Keratinocyte (primary cell): ENCODE results near the gene PAIP2B. TPM values are rescaled to one million over a fixed set of nuclear protein-coding genes. Genes with fewer than 3 reads are reported as not detected.

Experiments
- DNase-seq: peaks from one replicate; pipeline ENCODE4 v3.0.0-alpha.2; 2011; ENCODE audit warnings: low read depth, missing footprints, low spot score
- FAIRE-seq: peaks from 2 replicates; lab custom pipeline; 2011; peaks lifted over from hg19 to GRCh38; lab: Jason Lieb, UNC
- H2AFZ ChIP-seq: 2 replicates; pipeline ENCODE4 v1.6.0; 2012; ENCODE audit warnings: low read length, control low read depth, inconsistent platforms; ENCODE audit not compliant: control insufficient read depth
- H3K27ac ChIP-seq: 2 replicates; pipeline ENCODE4 v1.5.1; 2011; ENCODE audit warnings: low read length; ENCODE audit not compliant: control insufficient read depth, insufficient read depth
- H3K27me3 ChIP-seq: 3 replicates; pipeline ENCODE4 v1.6.0; 2011; ENCODE audit warnings: low read length; ENCODE audit not compliant: control insufficient read depth, insufficient read depth; ENCODE audit errors: extremely low read depth
- H3K36me3 ChIP-seq, 2 experiments: 2 replicates in 1 of 2; 3 replicates in 1 of 2; pipeline ENCODE4 v1.5.1; 2011; ENCODE audit warnings: low read length in 2 of 2, mild to moderate bottlenecking in 1 of 2; ENCODE audit not compliant: control insufficient read depth in 2 of 2, insufficient read depth in 2 of 2; ENCODE audit errors: extremely low read depth in 1 of 2
- H3K4me1 ChIP-seq: 3 replicates; pipeline ENCODE4 v1.5.1; 2011; ENCODE audit warnings: low read length; ENCODE audit not compliant: control insufficient read depth, insufficient read depth; ENCODE audit errors: extremely low read depth
- H3K4me2 ChIP-seq: 3 replicates; pipeline ENCODE4 v1.6.0; 2011; ENCODE audit warnings: low read depth, low read length; ENCODE audit not compliant: control insufficient read depth, insufficient read depth; ENCODE audit errors: extremely low read depth
- H3K4me3 ChIP-seq, 3 experiments: fragments of 200-600 bp in 1 of 3; sonication (generic) in 1 of 3; 2 replicates in 2 of 3; 3 replicates in 1 of 3; pipeline ENCODE4 v1.5.1; 2011 to 2016; ENCODE audit warnings: low read length in 3 of 3, mild to moderate bottlenecking in 3 of 3, control low read depth in 2 of 3, inconsistent platforms in 1 of 3, low read depth in 1 of 3, mixed read lengths in 1 of 3, mixed run types in 1 of 3, moderate library complexity in 1 of 3; ENCODE audit not compliant: control insufficient read depth in 2 of 3, insufficient read depth in 2 of 3; ENCODE audit errors: extremely low read depth in 1 of 3
- H3K79me2 ChIP-seq: 2 replicates; pipeline ENCODE4 v1.6.0; 2012; ENCODE audit warnings: low read length; ENCODE audit not compliant: control insufficient read depth, insufficient read depth
- H3K9ac ChIP-seq: 3 replicates; pipeline ENCODE4 v1.6.0; 2011; ENCODE audit warnings: low read length; ENCODE audit not compliant: control insufficient read depth, insufficient read depth; ENCODE audit errors: extremely low read depth
- H3K9me1 ChIP-seq: 3 replicates; pipeline ENCODE4 v1.6.0; 2011; ENCODE audit warnings: low read length; ENCODE audit not compliant: control insufficient read depth, insufficient read depth; ENCODE audit errors: extremely low read depth
- H3K9me3 ChIP-seq: 2 replicates; pipeline ENCODE4 v1.5.1; 2012; ENCODE audit warnings: low read depth, low read length; ENCODE audit not compliant: control insufficient read depth
- H4K20me1 ChIP-seq: 3 replicates; pipeline ENCODE4 v1.6.0; 2011; ENCODE audit warnings: low read length; ENCODE audit not compliant: control insufficient read depth, insufficient read depth; ENCODE audit errors: extremely low read depth
- CTCF ChIP-seq, 3 experiments: IDR thresholded peaks in 1 of 3; conservative IDR thresholded peaks in 1 of 3; optimal IDR thresholded peaks in 1 of 3; 2 replicates in 2 of 3; 3 replicates in 1 of 3; pipeline versions ENCODE3 to v1.5.1; 2011; ENCODE audit warnings: low read length in 3 of 3, mild to moderate bottlenecking in 3 of 3, moderate library complexity in 2 of 3, control low read depth in 1 of 3, inconsistent platforms in 1 of 3; ENCODE audit not compliant: insufficient read depth in 2 of 3; ENCODE audit errors: extremely low read depth in 1 of 3
- EZH2 ChIP-seq: IDR thresholded peaks from one replicate; pipeline ENCODE4 v1.6.1; 2012; ENCODE audit warnings: inconsistent platforms, mild to moderate bottlenecking, low read length, moderate library complexity
- dilution Hi-C: fragments of 300-500 bp; cut with MboI; formaldehyde crosslinking; loops from one replicate; pipeline ENCODE4 v1.7.0; 2020; ENCODE audit warnings: low sequenced_read_pairs; ENCODE audit not compliant: extremely low pct_ligation_motif_present
- polyA plus RNA-seq, 5 experiments: library from polyadenylated mRNA; depleted of rRNA in 3 of 5; stranded (reverse) in 3 of 5; stranded (forward) in 1 of 5; unstranded in 1 of 5; fragments of >200 nt; gene quantifications; 1 replicate in 1 of 5; 2 replicates in 3 of 5; 3 replicates in 1 of 5; pipeline versions ENCODE4 v1.2.1 to v1.2.3, GENCODE V29; 2011 to 2012; ENCODE audit warnings: missing spikeins in 2 of 5, low read depth in 1 of 5, low replicate concordance in 1 of 5

PAIP2B gene
- polyA plus RNA-seq, 1 donor (not counting 4 experiments of a cell fraction or from before 2014, with no cell fraction given) = 1.7 TPM

- H3K36me3 ChIP-seq = no peaks in the 10 kb centered on the region
- no peak overlapping the region for H3K4me3 ChIP-seq
- no peak overlapping the region for H3K27ac ChIP-seq
- no peaks in the 10 kb centered on the region for H4K20me1 ChIP-seq
- dilution Hi-C loops = no loop called here
- H3K9me3 ChIP-seq = no peaks in the 10 kb centered on the region
- H3K9me1 ChIP-seq = no peaks in the 10 kb centered on the region
- H3K27me3 ChIP-seq = no peaks in the 10 kb centered on the region
- H2AFZ ChIP-seq = no peak overlapping the region
- no peaks in the 10 kb centered on the region for H3K79me2 ChIP-seq
- H3K9ac ChIP-seq = no peak overlapping the region
- TF ChIP-seq CTCF (optimal IDR thresholded peaks at IDR 0.05 in 1 of 3, IDR thresholded peaks at IDR 0.05 in 1 of 3, conservative IDR thresholded peaks at IDR 0.05 in 1 of 3; ENCODE audit: extremely low read depth in 1 of 3, insufficient read depth in 2 of 3, low read length in 3 of 3) (no peak), EZH2 (no peak)
- FAIRE-seq (no peak), DNase-seq (no peak)
- no peak overlapping the region for H3K4me2 ChIP-seq
- no peaks in the 10 kb centered on the region for H3K4me1 ChIP-seq
Measured at GRCh38 chr2:71250935-71251334, 24.0 kb upstream of the PAIP2B start.

GRCh38 chr2:71244302-71244660 is 17.4 kb upstream of the PAIP2B start:
- Histone ChIP-seq H3K9me1 (no peaks in the 10 kb centered on the region), H2AFZ (no peak overlapping the region), H3K9ac (no peak overlapping the region), H3K4me3 (no peak overlapping the region), H4K20me1 (no peaks in the 10 kb centered on the region), H3K9me3 (no peaks in the 10 kb centered on the region), H3K79me2 (no peaks in the 10 kb centered on the region), H3K36me3 (no peaks in the 10 kb centered on the region), H3K27me3 (peaks cover 16% of the 10 kb centered on the region), H3K27ac (no peak overlapping the region), H3K4me1 (no peaks in the 10 kb centered on the region), H3K4me2 (no peak overlapping the region)
- DNase-seq (no peak), FAIRE-seq (no peak)
- TF ChIP-seq CTCF (optimal IDR thresholded peaks at IDR 0.05 in 1 of 3, IDR thresholded peaks at IDR 0.05 in 1 of 3, conservative IDR thresholded peaks at IDR 0.05 in 1 of 3; ENCODE audit: extremely low read depth in 1 of 3, insufficient read depth in 2 of 3, low read length in 3 of 3) (no peak), EZH2 (no peak)
- dilution Hi-C loops = no loop called here
